Naive thymus-derived CD8-positive, alpha-beta T cell (primary cell): ENCODE measurements around the gene NEB. TPM values are rescaled to one million over a fixed set of nuclear protein-coding genes. Genes with fewer than 3 reads are reported as not detected.
"Not testable (repeated sequence)": the region's sequence is repeated elsewhere in the genome, so short reads cannot be mapped to it uniquely, and the experiment has no call there.

Source experiments
- ATAC-seq, 2 donors: fragments of 150-1000 bp; cut with Tn5 transposase in 1 of 2; sonication (Bioruptor Pico), chemical (Tn5 transposase) in 1 of 2; 1 replicate in 1 of 2; 2 replicates in 1 of 2; pipeline ENCODE4 v1.10.0; 2021; ENCODE audit warnings: mild to moderate bottlenecking in 2 of 2, moderate library complexity in 2 of 2
- POLR2A ChIA-PET: fragments of 350-600 bp; sonication (Branson Sonifier 250); formaldehyde crosslinking; loops from one replicate; lab custom pipeline; 2021; ENCODE audit warnings: antibody characterized with exemption; lab: Charles Lee
- DNase-seq, 10 donors: peaks; one replicate each; pipeline versions ENCODE4 v3.0.0 to v3.0.0-alpha.2; 2020 to 2022
- H3K27ac Mint-ChIP-seq, 10 donors: one replicate each; pipeline ENCODE4 v1.8.0; 2020 to 2022; ENCODE audit warnings: mild to moderate bottlenecking in 10 of 10, mixed read lengths in 10 of 10, moderate library complexity in 4 of 10, inconsistent platforms in 1 of 10
- H3K27me3 Mint-ChIP-seq, 5 donors: one replicate each; pipeline ENCODE4 v1.8.0; 2021 to 2022; ENCODE audit warnings: mixed read lengths in 5 of 5
- H3K36me3 Mint-ChIP-seq, 3 donors: one replicate each; pipeline ENCODE4 v1.8.0; 2020 to 2022; ENCODE audit warnings: mixed read lengths in 3 of 3, mild to moderate bottlenecking in 2 of 3, inconsistent platforms in 1 of 3
- H3K4me1 Mint-ChIP-seq, 4 donors: one replicate each; pipeline ENCODE4 v1.8.0; 2021 to 2022; ENCODE audit warnings: mixed read lengths in 4 of 4
- H3K4me3 Mint-ChIP-seq, 10 donors: one replicate each; pipeline ENCODE4 v1.8.0; 2020 to 2022; ENCODE audit warnings: mild to moderate bottlenecking in 10 of 10, mixed read lengths in 10 of 10, moderate library complexity in 6 of 10, inconsistent platforms in 1 of 10
- H3K9me3 Mint-ChIP-seq, 9 donors: one replicate each; pipeline ENCODE4 v1.8.0; 2020 to 2022; ENCODE audit warnings: mixed read lengths in 9 of 9, mild to moderate bottlenecking in 3 of 9, inconsistent platforms in 1 of 9, moderate library complexity in 1 of 9
- polyA plus RNA-seq, 3 donors: library from polyadenylated mRNA; unstranded; fragments of 300-500 nt; fragmentation: Illumina TruSeq; gene quantifications; one replicate each; pipeline ENCODE4 v1.2.3, GENCODE V29; 2021
- total RNA-seq, 8 experiments: library from RNA in 2 of 8; stranded (reverse) in 2 of 8; gene quantifications; one replicate each; pipeline ENCODE4 v1.2.3 and lab custom pipeline; 2021 to 2026

NEB gene
- total and polyA plus RNA-seq, 5 experiments from 2014 or later, result 0.48 to 1.7 (median 1.1) TPM; not detected in 2

DNA sequence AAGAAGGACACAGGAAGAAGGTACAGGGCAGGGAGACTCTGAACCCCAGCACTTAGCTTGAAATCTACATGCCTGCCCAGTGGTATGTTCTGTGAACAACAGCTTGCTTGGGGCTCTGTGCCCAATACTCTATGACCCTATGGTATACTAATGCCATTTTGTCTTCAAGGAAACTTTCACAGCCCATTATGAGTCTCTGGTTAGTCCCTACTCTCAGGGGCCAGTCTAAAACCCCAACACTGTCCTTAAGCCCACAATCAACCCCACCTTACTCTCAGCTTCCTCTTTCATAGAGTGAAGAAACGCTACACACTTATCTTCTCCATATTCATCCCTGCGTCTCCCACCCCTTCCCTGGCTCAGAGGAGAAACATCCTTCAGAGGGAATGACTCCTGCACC, 16.0 kb downstream of the NEB start:
- POLR2A ChIA-PET, result no interaction called here
- Mint-ChIP-seq H3K36me3 (peaks cover 0 to 10% (median 5%) of the 10 kb centered on the region in 3 donors), H3K4me3 (no peak overlapping the region), H3K27me3 (peaks cover 0 to 7% (median 0%) of the 10 kb centered on the region in 5 donors), H3K9me3 (no peaks in the 10 kb centered on the region), H3K27ac (peak overlapping the region in 1 of 10 donors; percentile 2), H3K4me1 (peaks cover 0 to 6% (median 0%) of the 10 kb centered on the region in 4 donors)
- ATAC-seq (no peak), DNase-seq (no peak)

- Mint-ChIP-seq H3K9me3 (no peaks in the 10 kb centered on the region), H3K4me3 (no peak overlapping the region), H3K27me3 (peaks cover 0 to 7% (median 0%) of the 10 kb centered on the region in 5 donors), H3K27ac (no peak overlapping the region), H3K4me1 (peaks cover 0 to 6% (median 2%) of the 10 kb centered on the region in 4 donors), H3K36me3 (peaks cover 0 to 6% (median 5%) of the 10 kb centered on the region in 3 donors)
- POLR2A ChIA-PET, result no interaction called here
- ATAC-seq, result no peak
- no peak for DNase-seq
Observed at GRCh38 chr2:151716721-151717120, 17.6 kb downstream of the NEB start.

- Mint-ChIP-seq H3K4me3 (no peak overlapping the region), H3K9me3 (no peaks in the 10 kb centered on the region), H3K27me3 (peaks cover 0 to 1% (median 0%) of the 10 kb centered on the region in 5 donors), H3K36me3 (no peaks in the 10 kb centered on the region), H3K4me1 (peaks cover 0 to 3% (median under 1%) of the 10 kb centered on the region in 4 donors), H3K27ac (no peak overlapping the region)
- DNase-seq, result no peak
- POLR2A ChIA-PET, result no interaction called here
- no peak for ATAC-seq
Observed at GRCh38 chr2:151713291-151713903, 20.9 kb downstream of the NEB start.

DNA sequence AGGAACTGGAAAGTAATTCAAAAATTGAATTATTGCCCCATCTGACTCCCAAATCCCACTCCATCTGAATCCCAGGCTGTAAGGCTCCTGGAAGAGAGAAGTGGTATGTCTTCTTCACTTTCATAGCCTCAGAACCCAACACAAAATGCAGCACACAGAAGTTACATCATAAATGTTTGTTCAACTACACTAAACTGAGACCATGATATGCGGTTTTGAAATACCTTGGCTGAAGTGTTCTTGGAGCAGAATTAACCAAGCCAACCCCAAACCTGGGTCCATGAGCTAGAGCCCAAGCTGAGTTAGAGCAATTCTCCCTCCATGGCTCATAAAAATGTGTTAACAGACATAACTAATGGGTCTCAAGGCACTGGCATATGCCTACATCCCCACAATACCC, 23.3 kb downstream of the NEB start:
- Mint-ChIP-seq H3K27ac (no peak overlapping the region), H3K9me3 (no peaks in the 10 kb centered on the region), H3K4me3 (no peak overlapping the region), H3K36me3 (no peaks in the 10 kb centered on the region), H3K27me3 (peaks cover 0 to 3% (median 0%) of the 10 kb centered on the region in 5 donors), H3K4me1 (peaks cover 0 to 6% (median 2%) of the 10 kb centered on the region in 4 donors)
- POLR2A ChIA-PET, result no interaction called here
- no peak for DNase-seq
- ATAC-seq, result no peak

DNA sequence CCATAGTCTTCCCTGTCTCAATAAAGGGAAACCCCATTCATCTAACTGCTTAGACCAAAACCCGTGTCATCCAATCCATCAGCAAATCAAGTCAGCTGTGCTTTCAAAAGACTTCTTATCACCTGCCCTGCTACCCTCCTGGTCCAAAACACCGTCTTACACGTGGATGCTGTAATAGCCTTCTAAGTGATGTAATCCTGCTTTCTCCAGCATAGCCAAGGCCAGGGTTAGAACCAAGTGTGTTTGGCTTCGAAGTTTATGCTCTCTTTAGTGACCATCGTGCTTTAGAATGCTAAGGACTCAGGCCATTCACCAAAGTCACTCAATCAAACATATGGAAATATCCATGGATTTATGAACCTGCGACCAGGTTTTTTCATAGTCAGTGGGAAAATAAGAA, 25.5 kb downstream of the NEB start:
- Mint-ChIP-seq H3K36me3 (peaks cover 0 to 4% (median 0%) of the 10 kb centered on the region in 3 donors), H3K27ac (no peak overlapping the region), H3K4me3 (no peak overlapping the region), H3K4me1 (peaks cover 0 to 6% (median 2%) of the 10 kb centered on the region in 4 donors), H3K27me3 (peaks cover 0 to 4% (median 1%) of the 10 kb centered on the region in 5 donors), H3K9me3 (no peaks in the 10 kb centered on the region)
- DNase-seq (no peak), ATAC-seq (no peak)
- POLR2A ChIA-PET, result no interaction called here

GRCh38 chr2:151707857-151708256, 26.4 kb downstream of the NEB start:
- Mint-ChIP-seq H3K27ac (no peak overlapping the region), H3K36me3 (peaks cover 0 to 4% (median 0%) of the 10 kb centered on the region in 3 donors), H3K9me3 (no peaks in the 10 kb centered on the region), H3K4me1 (peaks cover 0 to 6% (median 2%) of the 10 kb centered on the region in 4 donors), H3K4me3 (no peak overlapping the region), H3K27me3 (peaks cover 0 to 4% (median 1%) of the 10 kb centered on the region in 5 donors)
- DNase-seq (no peak), ATAC-seq (no peak)
- POLR2A ChIA-PET, result no interaction called here

- H3K36me3 Mint-ChIP-seq, H3K9me3 Mint-ChIP-seq, H3K4me1 Mint-ChIP-seq, H3K27me3 Mint-ChIP-seq, POLR2A ChIA-PET, ATAC-seq, H3K4me3 Mint-ChIP-seq, DNase-seq, H3K27ac Mint-ChIP-seq: not testable (repeated sequence)
Observed at GRCh38 chr2:151704480-151704961, 29.8 kb downstream of the NEB start.

DNA sequence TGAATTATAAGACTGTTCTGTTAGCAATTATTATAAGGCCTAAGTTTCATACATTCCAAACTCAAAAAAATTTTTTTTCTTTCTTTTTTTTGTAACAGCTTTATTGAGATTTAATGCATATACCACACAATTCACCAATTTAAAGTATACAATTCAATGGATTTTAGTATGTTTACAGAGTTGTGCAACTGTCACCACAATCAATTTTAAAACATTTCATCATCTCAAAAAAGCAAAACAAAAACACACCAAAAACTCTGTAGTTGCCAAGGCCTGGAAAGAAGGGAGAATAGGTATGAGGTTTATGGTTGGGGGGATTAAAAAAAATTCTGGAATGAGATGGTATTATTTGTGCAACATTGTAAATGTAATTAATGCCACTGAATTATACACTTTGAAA, 36.1 kb downstream of the NEB start:
- ATAC-seq, POLR2A ChIA-PET, H3K27me3 Mint-ChIP-seq, H3K36me3 Mint-ChIP-seq, H3K4me3 Mint-ChIP-seq, H3K4me1 Mint-ChIP-seq, H3K9me3 Mint-ChIP-seq, H3K27ac Mint-ChIP-seq, DNase-seq: not testable (repeated sequence)

GRCh38 chr2:151695778-151696177, 38.5 kb downstream of the NEB start:
- DNase-seq, result no peak
- no peaks in the 10 kb centered on the region for H3K9me3 Mint-ChIP-seq
- ATAC-seq, result no peak
- H3K4me3 Mint-ChIP-seq, result no peak overlapping the region
- peaks cover 0 to 6% (median 0%) of the 10 kb centered on the region in 3 donors for H3K36me3 Mint-ChIP-seq
- POLR2A ChIA-PET, result no interaction called here
- H3K27ac Mint-ChIP-seq, result no peak overlapping the region
- peaks cover 0 to 2% (median 0%) of the 10 kb centered on the region in 5 donors for H3K27me3 Mint-ChIP-seq
- H3K4me1 Mint-ChIP-seq, result peaks cover 0 to 2% (median 0%) of the 10 kb centered on the region in 4 donors

GRCh38 chr2:151691631-151692030, 42.6 kb downstream of the NEB start:
- H3K27me3 Mint-ChIP-seq, result peaks cover 0 to 2% (median 0%) of the 10 kb centered on the region in 5 donors
- POLR2A ChIA-PET, result no interaction called here

GRCh38 chr2:151688719-151689118, 45.6 kb downstream of the NEB start:
- DNase-seq (no peak), ATAC-seq (no peak)
- POLR2A ChIA-PET, result no interaction called here
- Mint-ChIP-seq H3K4me1 (peaks cover 0 to 2% (median 0%) of the 10 kb centered on the region in 4 donors), H3K4me3 (no peak overlapping the region), H3K27ac (no peak overlapping the region), H3K9me3 (no peaks in the 10 kb centered on the region), H3K27me3 (peaks cover 0 to 2% (median 0%) of the 10 kb centered on the region in 5 donors), H3K36me3 (peaks cover 0 to 12% (median 0%) of the 10 kb centered on the region in 3 donors)

More at GRCh38 chr2:151691631-151692030, 42.6 kb downstream of the NEB start:
- Mint-ChIP-seq H3K27ac (no peak overlapping the region), H3K4me1 (peaks cover 0 to 2% (median 0%) of the 10 kb centered on the region in 4 donors), H3K36me3 (peaks cover 0 to 12% (median 0%) of the 10 kb centered on the region in 3 donors), H3K9me3 (no peaks in the 10 kb centered on the region), H3K4me3 (no peak overlapping the region)
- DNase-seq, result no peak
- no peak for ATAC-seq

DNA sequence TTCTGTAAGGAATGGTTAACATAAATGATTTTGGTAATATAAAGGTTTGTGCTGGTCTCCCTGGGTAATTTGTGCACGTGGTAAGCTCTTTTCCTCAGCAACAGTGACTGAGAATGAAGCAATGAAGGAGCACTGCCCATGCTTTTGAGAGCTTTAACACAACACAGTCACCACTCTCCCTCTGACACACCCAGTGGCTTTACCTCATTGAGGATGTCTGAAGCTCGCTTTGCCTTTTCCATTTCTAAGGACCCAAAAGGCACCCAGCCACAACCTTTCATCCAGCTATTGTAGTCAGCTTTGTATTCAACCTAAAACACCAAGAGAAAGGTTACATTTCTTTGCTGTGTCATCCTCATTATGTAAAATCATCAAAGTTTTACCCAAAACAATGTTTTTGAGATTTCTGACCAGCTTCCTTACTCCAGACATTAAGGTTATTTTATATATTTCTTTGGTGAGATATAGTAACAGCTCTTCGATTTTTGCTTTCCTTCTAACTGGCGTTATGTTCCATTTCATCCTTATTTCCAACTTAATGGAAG, 51.7 kb downstream of the NEB start:
- no peak overlapping the region for H3K4me3 Mint-ChIP-seq
- no peaks in the 10 kb centered on the region for H3K9me3 Mint-ChIP-seq
- H3K4me1 Mint-ChIP-seq, result no peaks in the 10 kb centered on the region
- H3K27me3 Mint-ChIP-seq, result no peaks in the 10 kb centered on the region
- ATAC-seq (no peak), DNase-seq (no peak)
- H3K36me3 Mint-ChIP-seq, result peaks cover 0 to 4% (median 4%) of the 10 kb centered on the region in 3 donors
- POLR2A ChIA-PET, result no interaction called here
- no peak overlapping the region for H3K27ac Mint-ChIP-seq

- Mint-ChIP-seq H3K4me1 (no peaks in the 10 kb centered on the region), H3K9me3 (no peaks in the 10 kb centered on the region), H3K27ac (no peak overlapping the region), H3K36me3 (peaks cover 0 to 4% (median 0%) of the 10 kb centered on the region in 3 donors), H3K4me3 (no peak overlapping the region), H3K27me3 (peaks cover 0 to 7% (median 0%) of the 10 kb centered on the region in 5 donors)
- ATAC-seq (no peak), DNase-seq (no peak)
- POLR2A ChIA-PET, result no interaction called here
Observed at GRCh38 chr2:151681051-151681450, 53.2 kb downstream of the NEB start.
